GM19455 (cell line): ENCODE measurements around the gene EVL.
"Not testable (repeated sequence)": the region's sequence is repeated elsewhere in the genome, so short reads cannot be mapped to it uniquely, and the experiment has no call there.

Experiments
- ATAC-seq: cut with Tn5 transposase; IDR thresholded peaks from one replicate; pipeline ENCODE4 v1.9.1; 2021; ENCODE audit not compliant: unreplicated experiment

EVL gene

GRCh38 chr14:100038065-100038464 is 27.2 kb upstream of the EVL start:
- no peak for ATAC-seq

GRCh38 chr14:100039903-100040302 is 25.3 kb upstream of the EVL start:
- ATAC-seq = no peak

- no peak for ATAC-seq
These were observed 24.0 kb upstream of the EVL start for GRCh38 chr14:100041271-100041670.

GRCh38 chr14:100042286-100042685 is 22.9 kb upstream of the EVL start:
- ATAC-seq = no peak

- no peak for ATAC-seq
These were observed 19.4 kb upstream of the EVL start for GRCh38 chr14:100045642-100046344.

- no peak for ATAC-seq
These were observed 17.6 kb upstream of the EVL start for GRCh38 chr14:100047600-100047999.

- no peak for ATAC-seq
These were observed 16.4 kb upstream of the EVL start for GRCh38 chr14:100048786-100049185.

- no peak for ATAC-seq
These were observed 16.0 kb upstream of the EVL start for GRCh38 chr14:100049220-100049619.

- no peak for ATAC-seq
These were observed 14.1 kb upstream of the EVL start for GRCh38 chr14:100051103-100051502.

GRCh38 chr14:100051543-100051942 is 13.7 kb upstream of the EVL start:
- no peak for ATAC-seq

GRCh38 chr14:100052819-100053218 is 12.4 kb upstream of the EVL start:
- ATAC-seq = no peak

- ATAC-seq = no peak
These were observed 10.7 kb upstream of the EVL start for GRCh38 chr14:100054316-100055075.

GRCh38 chr14:100056431-100056830 is 8.8 kb upstream of the EVL start:
- ATAC-seq = no peak

- no peak for ATAC-seq
These were observed 8.0 kb upstream of the EVL start for GRCh38 chr14:100056964-100057795.

GRCh38 chr14:100058777-100059437 is 6.3 kb upstream of the EVL start:
- ATAC-seq = peak; percentile 77

- no peak for ATAC-seq
These were observed 5.8 kb upstream of the EVL start for GRCh38 chr14:100059438-100059781.

GRCh38 chr14:100060760-100061159 is 4.5 kb upstream of the EVL start:
- ATAC-seq = no peak

- ATAC-seq = no peak
These were observed 2.6 kb upstream of the EVL start for GRCh38 chr14:100062590-100062989.

- no peak for ATAC-seq
These were observed 1.8 kb upstream of the EVL start for GRCh38 chr14:100063314-100063941.

GRCh38 chr14:100064335-100065092 is 708 bp upstream of the EVL start:
- not testable (repeated sequence) for ATAC-seq
